ENCODE measurements around the gene MMP25. TPM values are rescaled to one million over a fixed set of nuclear protein-coding genes. Genes with fewer than 3 reads are reported as not detected.
A peak's percentile ranks its signal among the peaks of the same experiment; 100 is the strongest.

The MMP25 gene
- total and polyA plus RNA-seq, 9 of the 15 experiments (the other 6 are each of a cell fraction or from before 2014, with no cell fraction given), result 0.03 to 0.04 TPM; not detected in 7

GRCh38 chr16:3003582-3004270, 42.6 kb upstream of the MMP25 start (continued):
- 0 out of 2 replicates have a peak, but pooled peaks have one; percentile 20 for TF ChIP-seq ZBTB40 (IDR thresholded peaks at IDR 0.05)
- no peak for TF ChIP-seq ZBTB40 (CRISPR knock-in tag; IDR thresholded peaks at IDR 0.05)
- no peak for TF ChIP-seq ELK1 (CRISPR knock-in tag; IDR thresholded peaks at IDR 0.05)
- TF ChIP-seq SIN3A (IDR thresholded peaks at IDR 0.05; ENCODE audit: borderline replicate concordance in 2 of 2, control insufficient read depth in 1 of 2, low read depth in 2 of 2, low read length in 2 of 2), result 0 out of 4 replicates have a peak, but pooled peaks of 1 of the 2 experiments have one; percentile 52
- TF ChIP-seq U2AF2 (optimal IDR thresholded peaks at IDR 0.05; ENCODE audit: low read depth, low read length), result no peak
- no peak for TF ChIP-seq ZNF263 (CRISPR knock-in tag; IDR thresholded peaks at IDR 0.05; ENCODE audit: borderline replicate concordance)
- TF ChIP-seq THRB (CRISPR knock-in tag; conservative IDR thresholded peaks at IDR 0.05), result no peak
- peak; percentile 81 for TF ChIP-seq SP2 (IDR thresholded peaks at IDR 0.05; ENCODE audit: extremely low read depth, low read depth, low read length, poor library complexity, severe bottlenecking)
- no peak for TF ChIP-seq ZNF431 (CRISPR knock-in tag; IDR thresholded peaks at IDR 0.05)
- no peak for TF ChIP-seq ZBTB8A (IDR thresholded peaks at IDR 0.05; ENCODE audit: partially characterized antibody)
- TF ChIP-seq MNT (conservative IDR thresholded peaks at IDR 0.05), result peak; percentile 79 to 80

All from K562 (cell line).